Suprapubic skin (tissue), 4 donors: ENCODE results near the gene MILR1. TPM values are rescaled to one million over a fixed set of nuclear protein-coding genes. Genes with fewer than 3 reads are reported as not detected.
"Not testable (repeated sequence)": the region's sequence is repeated elsewhere in the genome, so short reads cannot be mapped to it uniquely, and the experiment has no call there.

Experiments
- DNase-seq, 2 donors: peaks; one replicate each; pipeline ENCODE4 v3.0.0-alpha.2; 2019; ENCODE audit warnings: low spot score in 2 of 2
- H3K27ac ChIP-seq: fragments of 200-600 bp; sonication (generic); one replicate; pipeline ENCODE4 v1.5.1; 2019
- H3K27me3 ChIP-seq: fragments of 200-600 bp; sonication (generic); one replicate; pipeline ENCODE4 v1.5.1; 2019
- H3K36me3 ChIP-seq: fragments of 200-600 bp; sonication (generic); one replicate; pipeline ENCODE4 v1.5.1; 2019
- H3K4me1 ChIP-seq: fragments of 200-600 bp; sonication (generic); one replicate; pipeline ENCODE4 v1.5.1; 2019
- H3K4me3 ChIP-seq: fragments of 200-600 bp; sonication (generic); one replicate; pipeline ENCODE4 v1.5.1; 2019; ENCODE audit warnings: mild to moderate bottlenecking
- H3K9me3 ChIP-seq: fragments of 200-600 bp; sonication (generic); one replicate; pipeline ENCODE4 v1.5.1; 2019
- EP300 ChIP-seq: sonication (generic); formaldehyde crosslinking; IDR thresholded peaks from one replicate; pipeline ENCODE4 v1.6.1; 2017; ENCODE audit warnings: antibody characterized with exemption
- POLR2A ChIP-seq, 2 donors: fragments of 450-650 bp; IDR thresholded peaks; one replicate each; pipeline ENCODE4 v1.6.1; 2017; ENCODE audit warnings: antibody characterized with exemption in 2 of 2, mild to moderate bottlenecking in 2 of 2, moderate library complexity in 2 of 2
- POLR2AphosphoS5 ChIP-seq, 3 donors: sonication (generic); formaldehyde crosslinking; IDR thresholded peaks; one replicate each; pipeline ENCODE4 v1.6.1; 2017; ENCODE audit warnings: antibody characterized with exemption in 3 of 3
- WGBS: methylation state at CpG from one replicate; pipeline ENCODE4 v1.1.5; 2018; 5-methylcytosine and 5-hydroxymethylcytosine counted together
- total RNA-seq, 4 donors: library from RNA; depleted of rRNA; stranded (reverse); fragments of >200 nt; gene quantifications; one replicate each; pipeline ENCODE4 v1.1.0, GENCODE V29; 2016
- TF ChIP-seq, protein P1 (sequence below), 2 donors: fragments of 200-600 bp in 1 of 2; fragments of 450-650 bp in 1 of 2; sonication (generic) in 1 of 2; IDR thresholded peaks; one replicate each; pipeline ENCODE4 v1.5.1; 2016 to 2019; ENCODE audit warnings: antibody characterized with exemption in 2 of 2, mild to moderate bottlenecking in 1 of 2, moderate library complexity in 1 of 2

Gene MILR1
- total RNA-seq, 4 donors from 2014 or later = 0.45 to 0.57 TPM; not detected in 2

DNA sequence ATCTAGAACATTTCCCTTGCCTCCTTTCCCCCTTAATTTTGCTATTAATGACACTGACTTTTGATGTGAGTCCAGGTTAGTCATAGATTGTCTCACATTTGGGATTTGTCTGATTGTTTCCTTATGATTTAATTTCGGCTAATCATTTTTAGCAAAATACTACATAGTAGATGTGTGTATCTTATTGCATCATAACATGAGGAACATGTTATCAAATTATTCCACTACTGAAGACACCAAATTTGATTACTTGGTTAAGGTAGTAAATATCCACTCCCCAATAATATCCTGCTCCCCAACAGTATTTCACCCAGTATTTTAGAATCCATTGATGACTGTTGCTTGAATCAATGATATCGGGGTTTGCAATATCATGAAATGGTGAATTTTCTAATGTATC is 45.2 kb downstream of the MILR1 start:
- 83% methylated on average over 2 of the region's 2 CpGs for WGBS
- Histone ChIP-seq H3K4me1 (peaks cover 44% of the 10 kb centered on the region), H3K4me3 (no peak overlapping the region), H3K36me3 (peaks cover 36% of the 10 kb centered on the region), H3K27ac (no peak overlapping the region), H3K9me3 (no peaks in the 10 kb centered on the region), H3K27me3 (no peaks in the 10 kb centered on the region)
- DNase-seq = no peak
- TF ChIP-seq POLR2A (IDR thresholded peaks at IDR 0.05) = no peak
- TF ChIP-seq POLR2AphosphoS5 (IDR thresholded peaks at IDR 0.05) = no peak
- TF ChIP-seq EP300 = no peak
- TF ChIP-seq, protein P1, sequence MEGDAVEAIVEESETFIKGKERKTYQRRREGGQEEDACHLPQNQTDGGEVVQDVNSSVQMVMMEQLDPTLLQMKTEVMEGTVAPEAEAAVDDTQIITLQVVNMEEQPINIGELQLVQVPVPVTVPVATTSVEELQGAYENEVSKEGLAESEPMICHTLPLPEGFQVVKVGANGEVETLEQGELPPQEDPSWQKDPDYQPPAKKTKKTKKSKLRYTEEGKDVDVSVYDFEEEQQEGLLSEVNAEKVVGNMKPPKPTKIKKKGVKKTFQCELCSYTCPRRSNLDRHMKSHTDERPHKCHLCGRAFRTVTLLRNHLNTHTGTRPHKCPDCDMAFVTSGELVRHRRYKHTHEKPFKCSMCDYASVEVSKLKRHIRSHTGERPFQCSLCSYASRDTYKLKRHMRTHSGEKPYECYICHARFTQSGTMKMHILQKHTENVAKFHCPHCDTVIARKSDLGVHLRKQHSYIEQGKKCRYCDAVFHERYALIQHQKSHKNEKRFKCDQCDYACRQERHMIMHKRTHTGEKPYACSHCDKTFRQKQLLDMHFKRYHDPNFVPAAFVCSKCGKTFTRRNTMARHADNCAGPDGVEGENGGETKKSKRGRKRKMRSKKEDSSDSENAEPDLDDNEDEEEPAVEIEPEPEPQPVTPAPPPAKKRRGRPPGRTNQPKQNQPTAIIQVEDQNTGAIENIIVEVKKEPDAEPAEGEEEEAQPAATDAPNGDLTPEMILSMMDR (IDR thresholded peaks at IDR 0.05) = no peak

DNA sequence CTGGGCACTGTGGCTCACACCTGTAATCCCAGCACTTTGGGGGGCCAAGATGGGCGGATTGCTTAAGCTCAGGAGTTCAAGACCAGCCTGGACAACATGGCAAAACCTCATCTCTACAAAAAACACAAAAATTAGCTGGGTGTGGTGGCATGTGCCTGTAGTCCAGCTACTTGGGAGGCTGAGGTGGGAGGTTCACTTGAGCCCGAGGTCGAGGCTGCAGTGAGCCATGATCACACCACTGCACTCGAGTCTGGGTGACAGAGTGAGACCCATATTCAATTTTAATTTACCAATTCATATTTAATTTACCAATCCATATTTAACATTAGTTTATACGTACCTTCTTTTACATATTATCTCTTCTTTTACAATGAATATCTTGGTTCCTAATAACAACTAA is 46.4 kb downstream of the MILR1 start:
- Histone ChIP-seq H3K4me1 (peaks cover 56% of the 10 kb centered on the region), H3K4me3 (peak overlapping the region; percentile 80), H3K36me3 (peaks cover 36% of the 10 kb centered on the region)
- H3K27ac ChIP-seq, DNase-seq, H3K9me3 ChIP-seq, H3K27me3 ChIP-seq: not testable (repeated sequence)
- WGBS = 87% methylated on average over 5 of the region's 5 CpGs

DNA sequence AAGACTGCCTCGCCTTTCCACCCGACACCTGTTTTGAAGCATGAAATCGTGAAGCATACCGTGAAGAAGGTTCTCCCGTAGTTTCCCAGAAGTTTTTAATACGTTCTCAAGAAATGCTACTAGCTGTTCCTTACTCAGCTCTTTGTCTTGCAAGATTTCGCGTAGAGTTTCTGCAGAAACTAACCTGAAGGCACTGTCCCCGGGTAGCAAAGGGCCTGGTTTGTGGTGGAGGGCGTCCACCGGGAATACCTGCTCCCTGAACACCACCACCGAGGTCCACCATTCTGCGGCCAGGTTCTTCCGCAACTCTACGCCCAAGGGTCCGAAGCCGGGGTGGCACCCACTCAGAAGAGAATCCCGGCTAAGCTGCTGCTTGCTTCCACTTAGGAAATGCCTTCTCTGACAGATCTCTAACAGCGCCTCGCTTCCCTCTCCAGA is 47.5 kb downstream of the MILR1 start:
- Histone ChIP-seq H3K4me1 (peaks cover 67% of the 10 kb centered on the region), H3K9me3 (no peaks in the 10 kb centered on the region), H3K36me3 (peaks cover 41% of the 10 kb centered on the region), H3K4me3 (peak overlapping the region; percentile 80), H3K27ac (peak overlapping the region; percentile 71), H3K27me3 (no peaks in the 10 kb centered on the region)
- under 1% methylated on average over 14 of the region's 20 CpGs for WGBS
- DNase-seq = no peak
- TF ChIP-seq, protein P1 (IDR thresholded peaks at IDR 0.05) = no peak
- TF ChIP-seq EP300 (no peak), POLR2AphosphoS5 (IDR thresholded peaks at IDR 0.05) (no peak), POLR2A (IDR thresholded peaks at IDR 0.05) (no peak)

DNA sequence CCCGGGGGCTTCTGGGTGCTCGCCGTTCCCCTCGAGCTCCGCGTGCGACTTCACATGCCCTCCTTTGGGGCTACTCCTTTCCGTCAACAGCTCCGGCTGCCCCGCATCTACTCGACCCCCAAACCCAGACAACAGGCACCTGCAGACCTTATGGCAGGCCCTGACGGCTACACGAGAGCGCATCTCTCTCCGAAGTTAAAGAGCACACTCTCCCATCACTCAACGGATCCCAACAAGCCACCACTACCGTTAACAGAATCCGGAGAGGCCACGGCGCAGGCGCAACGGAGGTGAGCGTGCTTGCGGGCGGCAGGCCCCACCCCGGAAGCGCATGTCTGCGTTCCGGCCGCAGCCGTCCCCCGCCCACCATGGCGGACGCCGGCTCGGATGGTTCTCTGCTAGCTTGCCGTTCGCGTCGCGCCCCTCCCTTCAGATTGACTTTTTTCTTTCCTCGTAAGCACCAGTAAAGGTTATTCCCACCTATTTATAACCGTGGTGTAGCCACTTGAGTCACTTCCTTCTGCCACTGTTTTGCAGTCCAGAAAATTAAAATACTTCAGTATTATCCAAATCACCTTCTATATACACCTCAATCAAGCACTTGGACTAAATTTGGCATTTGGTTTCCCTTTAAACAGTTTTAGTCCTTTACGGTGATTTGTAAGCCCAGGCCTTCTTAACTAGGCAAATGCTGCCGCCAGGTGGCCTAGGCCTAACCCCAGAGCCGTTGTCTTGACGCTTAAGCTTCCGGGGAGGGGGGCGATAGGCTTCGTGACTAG is 48.1 kb downstream of the MILR1 start, which contains the start of gene POLG2:
Gene POLG2, minus strand, starts transcription at position 269 of the 779 bp plus-strand sequence. Its CDS starts 86 bp downstream, at position 183.
- WGBS = under 1% methylated on average over 48 of the region's 50 CpGs

DNA sequence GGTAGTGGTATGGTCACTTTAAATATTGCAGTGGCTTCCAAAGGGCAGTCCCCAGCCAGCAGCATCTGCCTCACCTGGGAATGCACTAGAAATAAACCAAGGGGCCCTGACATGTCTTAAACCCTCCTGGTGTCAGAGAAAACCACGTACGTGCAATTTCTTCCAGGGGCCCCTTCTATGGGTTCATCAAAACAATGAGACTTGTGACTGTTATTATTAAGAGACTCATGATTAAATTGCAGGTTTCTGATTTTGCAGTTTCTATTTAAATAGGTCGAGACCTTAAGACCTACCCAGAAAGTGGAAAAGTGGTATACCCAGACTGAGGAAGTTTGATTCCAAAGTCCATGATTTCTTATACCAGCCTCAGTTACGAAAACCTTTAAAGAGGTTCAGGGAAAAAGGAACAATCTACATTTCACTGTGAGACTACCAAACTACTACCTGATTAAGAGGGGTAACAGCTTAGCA is 48.7 kb downstream of the MILR1 start:
- Histone ChIP-seq H3K36me3 (peaks cover 44% of the 10 kb centered on the region), H3K27me3 (no peaks in the 10 kb centered on the region), H3K27ac (peak overlapping the region; percentile 71), H3K9me3 (no peaks in the 10 kb centered on the region), H3K4me3 (peak overlapping the region; percentile 80), H3K4me1 (peaks cover 79% of the 10 kb centered on the region)
- DNase-seq = no peak
- TF ChIP-seq POLR2A (IDR thresholded peaks at IDR 0.05) = no peak
- TF ChIP-seq EP300 = no peak
- no peak for TF ChIP-seq POLR2AphosphoS5 (IDR thresholded peaks at IDR 0.05)
- TF ChIP-seq, protein P1 (IDR thresholded peaks at IDR 0.05) = no peak
- 56% methylated on average over 4 of the region's 4 CpGs for WGBS

More for the DNA sequence above, 48.1 kb downstream of the MILR1 start, which contains the start of gene POLG2:
- peaks cover 42% of the 10 kb centered on the region for H3K36me3 ChIP-seq
- TF ChIP-seq, protein P1 (IDR thresholded peaks at IDR 0.05) = peak in 1 of 2 donors; percentile 30
- TF ChIP-seq EP300 (no peak), POLR2AphosphoS5 (IDR thresholded peaks at IDR 0.05) (peak in 2 of 3 donors; percentile 85 to 96), POLR2A (IDR thresholded peaks at IDR 0.05) (peak in 1 of 2 donors; percentile 12)
- H3K27ac ChIP-seq = peak within 1 kb of the TSS; percentile 71
- DNase-seq = peak; percentile 96 to 97
- H3K9me3 ChIP-seq = no peaks in the 10 kb centered on the region
- H3K4me3 ChIP-seq = peak within 1 kb of the TSS; percentile 80
- H3K4me1 ChIP-seq = peaks cover 73% of the 10 kb centered on the region
- H3K27me3 ChIP-seq = no peaks in the 10 kb centered on the region
